Caco-2 (cell line): ENCODE results near the gene RCVRN. TPM values are rescaled to one million over a fixed set of nuclear protein-coding genes. Genes with fewer than 3 reads are reported as not detected.

Source experiments
- BruUV-seq: library from RNA; stranded (reverse); fragments of 400-500 nt; replicated peaks from 2 replicates; lab custom pipeline; 2021; lab: Mats Ljungman, UMichigan
- CTCF ChIA-PET: fragments of 300-600 bp; sonication (Branson Sonifier 250); formaldehyde crosslinking; loops from one replicate; lab custom pipeline; 2022; ENCODE audit warnings: antibody characterized with exemption; lab: Charles Lee
- POLR2A ChIA-PET: fragments of 300-600 bp; sonication (Branson Sonifier 250); formaldehyde crosslinking; loops from one replicate; lab custom pipeline; 2022; ENCODE audit warnings: antibody characterized with exemption; lab: Charles Lee
- DNase-seq, 2 experiments: peaks; one replicate each; pipeline versions ENCODE4 v3.0.0 to v3.0.0-alpha.2; 2020 to 2022
- H3K27me3 ChIP-seq: replicated peaks from 2 replicates; pipeline ENCODE4 v1.6.0; 2011; ENCODE audit warnings: low read length; ENCODE audit not compliant: control insufficient read depth, insufficient read depth
- H3K36me3 ChIP-seq: 2 replicates; pipeline ENCODE4 v1.5.1; 2011; ENCODE audit warnings: low read length; ENCODE audit not compliant: control insufficient read depth, insufficient read depth
- H3K4me1 ChIP-seq: fragments of 250-450 bp; sonication (Bioruptor Pico); 2 replicates; pipeline ENCODE4 v1.5.1; 2020; ENCODE audit warnings: mild to moderate bottlenecking
- H3K4me3 ChIP-seq: 2 replicates; pipeline ENCODE4 v1.5.1; 2011; ENCODE audit warnings: low read depth, mild to moderate bottlenecking, control low read depth, low read length
- H3K9me3 ChIP-seq: fragments of 250-450 bp; sonication (Bioruptor Pico); 2 replicates; pipeline ENCODE4 v1.5.1; 2020; ENCODE audit warnings: mild to moderate bottlenecking, moderate library complexity
- H3K27ac Mint-ChIP-seq: one replicate; pipeline ENCODE4 v1.8.0; 2022; ENCODE audit warnings: mixed read lengths; ENCODE audit not compliant: unreplicated experiment
- H3K27me3 Mint-ChIP-seq: one replicate; pipeline ENCODE4 v1.8.0; 2022; ENCODE audit warnings: mixed read lengths; ENCODE audit not compliant: insufficient read depth, unreplicated experiment
- H3K36me3 Mint-ChIP-seq: one replicate; pipeline ENCODE4 v1.8.0; 2022; ENCODE audit warnings: mild to moderate bottlenecking, mixed read lengths; ENCODE audit not compliant: insufficient read depth, unreplicated experiment
- H3K4me1 Mint-ChIP-seq: one replicate; pipeline ENCODE4 v1.8.0; 2022; ENCODE audit warnings: low read depth, mixed read lengths; ENCODE audit not compliant: unreplicated experiment
- H3K4me3 Mint-ChIP-seq: one replicate; pipeline ENCODE4 v1.8.0; 2022; ENCODE audit warnings: mild to moderate bottlenecking, moderate library complexity, mixed read lengths; ENCODE audit not compliant: unreplicated experiment
- H3K9me3 Mint-ChIP-seq: one replicate; pipeline ENCODE4 v1.8.0; 2022; ENCODE audit warnings: mixed read lengths; ENCODE audit not compliant: unreplicated experiment
- CTCF ChIP-seq, 2 experiments: fragments of 200-600 bp in 1 of 2; IDR thresholded peaks; 1 replicate in 1 of 2; 2 replicates in 1 of 2; pipeline versions ENCODE4 v1.5.1 to v1.8.0; 2011 to 2022; ENCODE audit warnings: antibody characterized with exemption in 1 of 2, control low read depth in 1 of 2, inconsistent platforms in 1 of 2, low read depth in 1 of 2, low read length in 1 of 2, mild to moderate bottlenecking in 1 of 2, moderate library complexity in 1 of 2; ENCODE audit not compliant: insufficient read depth in 1 of 2, severe bottlenecking in 1 of 2, unreplicated experiment in 1 of 2
- intact Hi-C: fragments of 100-400 bp; cut with micrococcal nuclease; formaldehyde crosslinking; loops from one replicate; pipeline ENCODE4 v1.10.0; 2022; ENCODE audit not compliant: unreplicated experiment
- total RNA-seq: library from RNA; stranded (reverse); gene quantifications from 2 replicates; pipeline ENCODE4 v1.2.3, GENCODE V29; 2022

Gene RCVRN
- total RNA-seq, 1 experiment from 2014 or later = not detected

GRCh38 chr17:9936095-9936494, 31.0 kb upstream of the RCVRN start:
- Mint-ChIP-seq H3K36me3 (no peaks in the 10 kb centered on the region), H3K27ac (no peak overlapping the region), H3K4me3 (no peak overlapping the region), H3K9me3 (no peaks in the 10 kb centered on the region), H3K4me1 (no peaks in the 10 kb centered on the region), H3K27me3 (no peaks in the 10 kb centered on the region)
- Histone ChIP-seq H3K27me3 (no peaks in the 10 kb centered on the region), H3K4me1 (no peaks in the 10 kb centered on the region), H3K4me3 (no peak overlapping the region), H3K36me3 (no peaks in the 10 kb centered on the region), H3K9me3 (no peaks in the 10 kb centered on the region)
- POLR2A ChIA-PET = no interaction called here
- TF ChIP-seq CTCF (IDR thresholded peaks at IDR 0.05; ENCODE audit: insufficient read depth in 1 of 2, low read depth in 1 of 2, low read length in 1 of 2, severe bottlenecking in 1 of 2, unreplicated experiment in 1 of 2) = no peak
- CTCF ChIA-PET = no interaction called here
- intact Hi-C loops = no loop called here
- no TSS peak for BruUV-seq
- no peak for DNase-seq

GRCh38 chr17:9935408-9935807, 30.3 kb upstream of the RCVRN start:
- no peaks in the 10 kb centered on the region for H3K4me1 ChIP-seq
- Mint-ChIP-seq H3K27me3 (no peaks in the 10 kb centered on the region), H3K36me3 (no peaks in the 10 kb centered on the region), H3K27ac (no peak overlapping the region), H3K4me3 (no peak overlapping the region), H3K4me1 (no peaks in the 10 kb centered on the region), H3K9me3 (no peaks in the 10 kb centered on the region)
- BruUV-seq = no TSS peak
- no peak for DNase-seq
- TF ChIP-seq CTCF (IDR thresholded peaks at IDR 0.05; ENCODE audit: insufficient read depth in 1 of 2, low read depth in 1 of 2, low read length in 1 of 2, severe bottlenecking in 1 of 2, unreplicated experiment in 1 of 2) = no peak
- H3K27me3 ChIP-seq = no peaks in the 10 kb centered on the region
- intact Hi-C loops = no loop called here
- no peaks in the 10 kb centered on the region for H3K36me3 ChIP-seq
- no peak overlapping the region for H3K4me3 ChIP-seq
- no peaks in the 10 kb centered on the region for H3K9me3 ChIP-seq
- ChIA-PET CTCF (no interaction called here), POLR2A (no interaction called here)

GRCh38 chr17:9934331-9934730, 29.3 kb upstream of the RCVRN start:
- Mint-ChIP-seq H3K9me3 (no peaks in the 10 kb centered on the region), H3K36me3 (no peaks in the 10 kb centered on the region), H3K4me1 (no peaks in the 10 kb centered on the region), H3K4me3 (no peak overlapping the region), H3K27me3 (no peaks in the 10 kb centered on the region), H3K27ac (no peak overlapping the region)
- no peak for DNase-seq
- ChIA-PET POLR2A (no interaction called here), CTCF (no interaction called here)
- intact Hi-C loops = no loop called here
- TF ChIP-seq CTCF (IDR thresholded peaks at IDR 0.05; ENCODE audit: insufficient read depth in 1 of 2, low read depth in 1 of 2, low read length in 1 of 2, severe bottlenecking in 1 of 2, unreplicated experiment in 1 of 2) = no peak
- Histone ChIP-seq H3K4me3 (no peak overlapping the region), H3K9me3 (no peaks in the 10 kb centered on the region), H3K27me3 (no peaks in the 10 kb centered on the region), H3K4me1 (no peaks in the 10 kb centered on the region), H3K36me3 (no peaks in the 10 kb centered on the region)
- no TSS peak for BruUV-seq
